Measurements from ENCODE around the gene RNF31. TPM values are rescaled to one million over a fixed set of nuclear protein-coding genes. Genes with fewer than 3 reads are reported as not detected.

RNF31 gene
- total and polyA plus RNA-seq, 2 of the 13 experiments (the other 11 are each of a cell fraction or from before 2014, with no cell fraction given), result 48.2 to 86.8 TPM

GRCh38 chr14:24103451-24103850 lies 43.8 kb upstream of the RNF31 start (continued):
- TF ChIP-seq MAX (IDR thresholded peaks at IDR 0.05) (no peak), STAT5B (CRISPR knock-in tag; IDR thresholded peaks at IDR 0.05) (no peak), ATF7 (IDR thresholded peaks at IDR 0.05) (no peak), ATF7 (CRISPR knock-in tag; IDR thresholded peaks at IDR 0.05) (0 out of 2 replicates have a peak, but pooled peaks have one; percentile 45), IRF9 (CRISPR knock-in tag; IDR thresholded peaks at IDR 0.05; ENCODE audit: borderline replicate concordance) (no peak), PTBP1 (IDR thresholded peaks at IDR 0.05; ENCODE audit: low read depth, low read length, poor library complexity, severe bottlenecking) (no peak), SRF (IDR thresholded peaks at IDR 0.05; ENCODE audit: low read depth, low read length) (no peak), NRL (CRISPR knock-in tag; IDR thresholded peaks at IDR 0.05; ENCODE audit: borderline replicate concordance) (peak; percentile 33; the same call in 1 of the 2 replicates), ADNP (CRISPR knock-in tag; IDR thresholded peaks at IDR 0.05) (no peak), SIN3B (IDR thresholded peaks at IDR 0.05; ENCODE audit: low read length) (no peak), KMT2A (CRISPR knock-in tag; IDR thresholded peaks at IDR 0.05) (no peak), PBX3 (CRISPR knock-in tag; IDR thresholded peaks at IDR 0.05; ENCODE audit: borderline replicate concordance) (no peak), THAP9 (CRISPR knock-in tag; IDR thresholded peaks at IDR 0.05; ENCODE audit: borderline replicate concordance) (peak; percentile 20), GPBP1L1 (CRISPR knock-in tag; IDR thresholded peaks at IDR 0.05) (no peak), ZNF709 (CRISPR knock-in tag; IDR thresholded peaks at IDR 0.05) (no peak), ZNF552 (CRISPR knock-in tag; IDR thresholded peaks at IDR 0.05; ENCODE audit: borderline replicate concordance) (no peak), ZNF260 (CRISPR knock-in tag; IDR thresholded peaks at IDR 0.05; ENCODE audit: borderline replicate concordance, low read depth) (no peak), RBFOX2 (IDR thresholded peaks at IDR 0.05; ENCODE audit: low read depth, low read length) (0 out of 2 replicates have a peak, but pooled peaks have one; percentile 6), SPEN (CRISPR knock-in tag; IDR thresholded peaks at IDR 0.05; ENCODE audit: low read depth) (no peak), ZNF556 (CRISPR knock-in tag; IDR thresholded peaks at IDR 0.05; ENCODE audit: borderline replicate concordance) (no peak), ZNF333 (CRISPR knock-in tag; IDR thresholded peaks at IDR 0.05; ENCODE audit: borderline replicate concordance) (no peak), ZNF605 (CRISPR knock-in tag; IDR thresholded peaks at IDR 0.05) (no peak), GLI4 (CRISPR knock-in tag; IDR thresholded peaks at IDR 0.05; ENCODE audit: borderline replicate concordance) (no peak), TBP (CRISPR knock-in tag; IDR thresholded peaks at IDR 0.05) (no peak), SIX1 (CRISPR knock-in tag; IDR thresholded peaks at IDR 0.05; ENCODE audit: borderline replicate concordance) (no peak), AGO2 (optimal IDR thresholded peaks at IDR 0.05; ENCODE audit: low read depth, low read length) (peak; percentile 91)

Measured in HepG2 (cell line).